Neural cell (in vitro differentiated cells): ENCODE data around the gene BOD1. TPM values are rescaled to one million over a fixed set of nuclear protein-coding genes. Genes with fewer than 3 reads are reported as not detected.

Source experiments
- H2AFZ ChIP-seq: fragments of 200-600, 300-800 bp; sonication (generic), shearing (Covaris generic); 2 replicates; pipeline ENCODE4 v1.6.0; 2014; ENCODE audit warnings: low read depth, mild to moderate bottlenecking, antibody characterized with exemption, low read length, moderate library complexity
- H3F3A ChIP-seq: fragments of 200-600 bp; shearing (Covaris generic); 2 replicates; pipeline ENCODE4 v1.6.1; 2016; ENCODE audit warnings: mild to moderate bottlenecking, moderate library complexity, mixed read lengths, antibody characterized with exemption, low read length; ENCODE audit not compliant: insufficient read depth, poor library complexity, severe bottlenecking
- H3K27ac ChIP-seq: fragments of 200-600, 300-800 bp; sonication (generic), shearing (Covaris generic); 2 replicates; pipeline ENCODE4 v1.5.1; 2014; ENCODE audit warnings: mild to moderate bottlenecking, low read length, moderate library complexity
- H3K27me3 ChIP-seq: fragments of 300-800, 200-600 bp; sonication (generic), shearing (Covaris generic); 2 replicates; pipeline ENCODE4 v1.6.0; 2014; ENCODE audit warnings: mild to moderate bottlenecking, low read depth, low read length, moderate library complexity; ENCODE audit not compliant: insufficient read depth
- H3K36me3 ChIP-seq: fragments of 300-800, 200-600 bp; sonication (generic), shearing (Covaris generic); 2 replicates; pipeline ENCODE4 v1.5.1; 2014; ENCODE audit warnings: mild to moderate bottlenecking, antibody characterized with exemption, low read length, moderate library complexity; ENCODE audit not compliant: insufficient read depth
- H3K4me2 ChIP-seq: fragments of 300-800, 200-600 bp; sonication (generic), shearing (Covaris generic); 2 replicates; pipeline ENCODE4 v1.6.0; 2014; ENCODE audit warnings: mild to moderate bottlenecking, low read length
- H3K4me3 ChIP-seq: fragments of 300-800, 200-600 bp; sonication (generic), shearing (Covaris generic); 2 replicates; pipeline ENCODE4 v1.5.1; 2014; ENCODE audit warnings: mild to moderate bottlenecking, low read length, moderate library complexity
- H3K79me2 ChIP-seq: fragments of 200-600 bp; shearing (Covaris generic); replicated peaks from 2 replicates; pipeline ENCODE4 v1.6.0; 2014; ENCODE audit warnings: mild to moderate bottlenecking, low read length, moderate library complexity; ENCODE audit not compliant: insufficient read depth
- H3K9ac ChIP-seq: fragments of 300-800, 200-600 bp; sonication (generic), shearing (Covaris generic); 2 replicates; pipeline ENCODE4 v1.6.1; 2016; ENCODE audit warnings: mild to moderate bottlenecking, low read length, mixed read lengths
- H3K9me2 ChIP-seq: fragments of 200-600 bp; shearing (Covaris generic); 2 replicates; pipeline ENCODE4 v1.6.1; 2016; ENCODE audit warnings: mild to moderate bottlenecking, low read length, mixed read lengths; ENCODE audit not compliant: insufficient read depth
- H3K9me3 ChIP-seq: fragments of 200-600, 300-800 bp; sonication (generic), shearing (Covaris generic); 2 replicates; pipeline ENCODE4 v1.6.1; 2016; ENCODE audit warnings: mild to moderate bottlenecking, mixed run types, low read length, moderate library complexity, mixed read lengths
- H4K20me1 ChIP-seq: fragments of 200-600 bp; shearing (Covaris generic); 2 replicates; pipeline ENCODE4 v1.6.1; 2016; ENCODE audit warnings: mild to moderate bottlenecking, mixed run types; ENCODE audit not compliant: insufficient read depth
- EP300 ChIP-seq: fragments of 450-650 bp; conservative IDR thresholded peaks from 2 replicates; pipeline ENCODE4 v1.6.1; 2014; ENCODE audit warnings: antibody characterized with exemption, mild to moderate bottlenecking, moderate library complexity; ENCODE audit not compliant: poor library complexity, severe bottlenecking
- EZH2 ChIP-seq: fragments of 200-600, 300-800 bp; shearing (Covaris generic), sonication (generic); IDR thresholded peaks from 2 replicates; pipeline ENCODE4 v1.6.1; 2014; ENCODE audit warnings: antibody characterized with exemption, low read length, borderline replicate concordance, mild to moderate bottlenecking; ENCODE audit not compliant: insufficient read depth, poor library complexity, severe bottlenecking
- MXI1 ChIP-seq: fragments of 450-650 bp; conservative IDR thresholded peaks from 2 replicates; pipeline ENCODE4 v1.6.1; 2014; ENCODE audit warnings: antibody characterized with exemption, mild to moderate bottlenecking; ENCODE audit not compliant: poor library complexity, severe bottlenecking
- POLR2AphosphoS5 ChIP-seq: IDR thresholded peaks from 2 replicates; pipeline ENCODE4 v1.6.1; 2012
- RAD21 ChIP-seq: fragments of 450-650 bp; conservative IDR thresholded peaks from 2 replicates; pipeline ENCODE4 v1.6.1; 2014; ENCODE audit warnings: antibody characterized with exemption, mild to moderate bottlenecking, moderate library complexity
- SMC3 ChIP-seq: fragments of 450-650 bp; conservative IDR thresholded peaks from 2 replicates; pipeline ENCODE4 v1.6.1; 2014; ENCODE audit warnings: antibody characterized with exemption, mild to moderate bottlenecking, moderate library complexity; ENCODE audit not compliant: poor library complexity
- TAF1 ChIP-seq: IDR thresholded peaks from 2 replicates; pipeline ENCODE4 v1.6.1; 2012; ENCODE audit warnings: low read depth
- polyA plus RNA-seq: library from polyadenylated mRNA; depleted of rRNA; stranded (reverse); fragments of >200 nt; gene quantifications from 2 replicates; pipeline ENCODE4 v1.2.3, GENCODE V29; 2014
- TF ChIP-seq, protein P1 (sequence below): fragments of 450-650 bp; IDR thresholded peaks from 2 replicates; pipeline ENCODE4 v1.5.1; 2014; ENCODE audit warnings: antibody characterized with exemption, mild to moderate bottlenecking, moderate library complexity; ENCODE audit not compliant: poor library complexity, severe bottlenecking
- TF ChIP-seq, protein P2 (sequence below): IDR thresholded peaks from 2 replicates; pipeline ENCODE4 v1.6.1; 2012; ENCODE audit warnings: borderline replicate concordance

BOD1 gene
- polyA plus RNA-seq, 1 donor from 2014 or later = 178 TPM

DNA sequence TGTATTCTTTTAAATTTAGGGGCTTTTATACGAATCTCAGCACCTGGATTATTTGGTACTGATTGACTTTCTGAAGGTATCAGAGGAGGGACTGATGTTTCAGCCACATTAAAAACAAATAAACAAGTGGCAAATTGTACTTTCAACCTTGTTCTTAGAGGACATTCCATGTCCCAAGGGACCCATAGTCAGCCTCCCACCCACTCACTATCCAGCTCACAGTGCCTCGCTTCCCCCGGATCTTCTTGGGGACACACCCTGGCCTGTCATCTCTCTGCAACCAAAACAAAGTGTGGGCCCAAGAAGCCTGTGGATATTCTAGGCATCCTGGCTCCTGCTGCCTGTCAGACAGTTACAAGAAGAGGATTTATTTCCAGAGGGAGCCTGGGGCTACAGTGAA lies 8.8 kb upstream of the BOD1 start:
- no peaks in the 10 kb centered on the region for H3K9me3 ChIP-seq
- H2AFZ ChIP-seq = no peak overlapping the region
- H3K9me2 ChIP-seq = no peaks in the 10 kb centered on the region
- H3K36me3 ChIP-seq = no peaks in the 10 kb centered on the region
- TF ChIP-seq, protein P1, sequence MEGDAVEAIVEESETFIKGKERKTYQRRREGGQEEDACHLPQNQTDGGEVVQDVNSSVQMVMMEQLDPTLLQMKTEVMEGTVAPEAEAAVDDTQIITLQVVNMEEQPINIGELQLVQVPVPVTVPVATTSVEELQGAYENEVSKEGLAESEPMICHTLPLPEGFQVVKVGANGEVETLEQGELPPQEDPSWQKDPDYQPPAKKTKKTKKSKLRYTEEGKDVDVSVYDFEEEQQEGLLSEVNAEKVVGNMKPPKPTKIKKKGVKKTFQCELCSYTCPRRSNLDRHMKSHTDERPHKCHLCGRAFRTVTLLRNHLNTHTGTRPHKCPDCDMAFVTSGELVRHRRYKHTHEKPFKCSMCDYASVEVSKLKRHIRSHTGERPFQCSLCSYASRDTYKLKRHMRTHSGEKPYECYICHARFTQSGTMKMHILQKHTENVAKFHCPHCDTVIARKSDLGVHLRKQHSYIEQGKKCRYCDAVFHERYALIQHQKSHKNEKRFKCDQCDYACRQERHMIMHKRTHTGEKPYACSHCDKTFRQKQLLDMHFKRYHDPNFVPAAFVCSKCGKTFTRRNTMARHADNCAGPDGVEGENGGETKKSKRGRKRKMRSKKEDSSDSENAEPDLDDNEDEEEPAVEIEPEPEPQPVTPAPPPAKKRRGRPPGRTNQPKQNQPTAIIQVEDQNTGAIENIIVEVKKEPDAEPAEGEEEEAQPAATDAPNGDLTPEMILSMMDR = no peak
- no peak for TF ChIP-seq TAF1
- no peak for TF ChIP-seq MXI1
- TF ChIP-seq EZH2 = no peak
- no peak for TF ChIP-seq POLR2AphosphoS5
- no peak for TF ChIP-seq EP300
- TF ChIP-seq SMC3 = no peak
- TF ChIP-seq, protein P2, sequence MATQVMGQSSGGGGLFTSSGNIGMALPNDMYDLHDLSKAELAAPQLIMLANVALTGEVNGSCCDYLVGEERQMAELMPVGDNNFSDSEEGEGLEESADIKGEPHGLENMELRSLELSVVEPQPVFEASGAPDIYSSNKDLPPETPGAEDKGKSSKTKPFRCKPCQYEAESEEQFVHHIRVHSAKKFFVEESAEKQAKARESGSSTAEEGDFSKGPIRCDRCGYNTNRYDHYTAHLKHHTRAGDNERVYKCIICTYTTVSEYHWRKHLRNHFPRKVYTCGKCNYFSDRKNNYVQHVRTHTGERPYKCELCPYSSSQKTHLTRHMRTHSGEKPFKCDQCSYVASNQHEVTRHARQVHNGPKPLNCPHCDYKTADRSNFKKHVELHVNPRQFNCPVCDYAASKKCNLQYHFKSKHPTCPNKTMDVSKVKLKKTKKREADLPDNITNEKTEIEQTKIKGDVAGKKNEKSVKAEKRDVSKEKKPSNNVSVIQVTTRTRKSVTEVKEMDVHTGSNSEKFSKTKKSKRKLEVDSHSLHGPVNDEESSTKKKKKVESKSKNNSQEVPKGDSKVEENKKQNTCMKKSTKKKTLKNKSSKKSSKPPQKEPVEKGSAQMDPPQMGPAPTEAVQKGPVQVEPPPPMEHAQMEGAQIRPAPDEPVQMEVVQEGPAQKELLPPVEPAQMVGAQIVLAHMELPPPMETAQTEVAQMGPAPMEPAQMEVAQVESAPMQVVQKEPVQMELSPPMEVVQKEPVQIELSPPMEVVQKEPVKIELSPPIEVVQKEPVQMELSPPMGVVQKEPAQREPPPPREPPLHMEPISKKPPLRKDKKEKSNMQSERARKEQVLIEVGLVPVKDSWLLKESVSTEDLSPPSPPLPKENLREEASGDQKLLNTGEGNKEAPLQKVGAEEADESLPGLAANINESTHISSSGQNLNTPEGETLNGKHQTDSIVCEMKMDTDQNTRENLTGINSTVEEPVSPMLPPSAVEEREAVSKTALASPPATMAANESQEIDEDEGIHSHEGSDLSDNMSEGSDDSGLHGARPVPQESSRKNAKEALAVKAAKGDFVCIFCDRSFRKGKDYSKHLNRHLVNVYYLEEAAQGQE = no peak
- no peak for TF ChIP-seq RAD21
- no peaks in the 10 kb centered on the region for H3K27me3 ChIP-seq
- no peak overlapping the region for H3K9ac ChIP-seq
- no peaks in the 10 kb centered on the region for H4K20me1 ChIP-seq
- H3K27ac ChIP-seq = no peak overlapping the region
- no peak overlapping the region for H3K4me3 ChIP-seq
- no peak overlapping the region for H3K4me2 ChIP-seq
- no peaks in the 10 kb centered on the region for H3K79me2 ChIP-seq
- H3F3A ChIP-seq = no peaks in the 10 kb centered on the region

DNA sequence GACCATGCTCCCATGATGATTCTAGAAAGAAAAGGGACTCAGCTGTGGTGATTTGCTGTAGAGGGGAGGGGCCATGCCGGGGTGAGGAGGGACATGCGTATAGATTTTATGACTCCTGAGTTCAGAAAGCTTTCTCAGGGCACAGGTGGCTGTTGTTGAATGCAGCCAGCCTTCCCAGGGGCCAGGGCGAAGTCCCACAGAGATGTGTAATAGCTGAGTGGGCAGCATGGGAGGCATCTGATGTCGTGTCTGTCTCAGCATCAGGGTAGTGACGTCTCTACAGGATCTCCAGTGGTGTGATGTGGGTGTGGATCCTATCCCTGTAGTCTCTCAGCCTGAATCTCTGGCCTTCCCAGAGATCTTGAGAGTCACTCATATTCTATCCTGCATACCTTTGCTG lies 7.8 kb upstream of the BOD1 start:
- no peak overlapping the region for H3K9ac ChIP-seq
- TF ChIP-seq, protein P1 = no peak
- TF ChIP-seq MXI1 = no peak
- no peak for TF ChIP-seq TAF1
- TF ChIP-seq EZH2 = no peak
- no peak for TF ChIP-seq RAD21
- no peak for TF ChIP-seq POLR2AphosphoS5
- no peak for TF ChIP-seq EP300
- TF ChIP-seq, protein P2 = no peak
- no peak for TF ChIP-seq SMC3
- no peaks in the 10 kb centered on the region for H4K20me1 ChIP-seq
- no peaks in the 10 kb centered on the region for H3K27me3 ChIP-seq
- H3K9me2 ChIP-seq = no peaks in the 10 kb centered on the region
- H3K79me2 ChIP-seq = no peaks in the 10 kb centered on the region
- no peak overlapping the region for H3K4me2 ChIP-seq
- no peaks in the 10 kb centered on the region for H3K36me3 ChIP-seq
- H3K27ac ChIP-seq = no peak overlapping the region
- H3K4me3 ChIP-seq = no peak overlapping the region
- H3F3A ChIP-seq = no peaks in the 10 kb centered on the region
- H2AFZ ChIP-seq = no peak overlapping the region
- no peaks in the 10 kb centered on the region for H3K9me3 ChIP-seq
